Activated T-helper 17 cell treated with anti-CD3 and anti-CD28 coated beads, Interleukin-2, amount 50 U/mL, for 72 hours (primary cell): Measurements from ENCODE around the gene CCDC182. TPM values are rescaled to one million over a fixed set of nuclear protein-coding genes. Genes with fewer than 3 reads are reported as not detected.

Source experiments
- ATAC-seq: fragments of 150-1000 bp; cut with Tn5 transposase; replicated peaks from 2 replicates; pipeline ENCODE4 v1.10.0; 2021; ENCODE audit warnings: mild to moderate bottlenecking, moderate library complexity
- H3K27ac Mint-ChIP-seq: one replicate; pipeline ENCODE4 v1.8.0; 2022; ENCODE audit warnings: mixed read lengths
- H3K27me3 Mint-ChIP-seq: one replicate; pipeline ENCODE4 v1.8.0; 2022; ENCODE audit warnings: mixed read lengths
- H3K36me3 Mint-ChIP-seq: one replicate; pipeline ENCODE4 v1.8.0; 2022; ENCODE audit warnings: low read depth, mild to moderate bottlenecking, mixed read lengths
- H3K4me1 Mint-ChIP-seq: one replicate; pipeline ENCODE4 v1.8.0; 2022; ENCODE audit warnings: mixed read lengths
- H3K4me3 Mint-ChIP-seq: one replicate; pipeline ENCODE4 v1.8.0; 2022; ENCODE audit warnings: mild to moderate bottlenecking, mixed read lengths
- H3K9me3 Mint-ChIP-seq: one replicate; pipeline ENCODE4 v1.8.0; 2022; ENCODE audit warnings: mixed read lengths
- total RNA-seq, 2 donors: library from RNA; stranded (reverse); gene quantifications; one replicate each; pipeline ENCODE4 v1.2.3, GENCODE V29; 2022

The CCDC182 gene
- not detected for total RNA-seq

DNA sequence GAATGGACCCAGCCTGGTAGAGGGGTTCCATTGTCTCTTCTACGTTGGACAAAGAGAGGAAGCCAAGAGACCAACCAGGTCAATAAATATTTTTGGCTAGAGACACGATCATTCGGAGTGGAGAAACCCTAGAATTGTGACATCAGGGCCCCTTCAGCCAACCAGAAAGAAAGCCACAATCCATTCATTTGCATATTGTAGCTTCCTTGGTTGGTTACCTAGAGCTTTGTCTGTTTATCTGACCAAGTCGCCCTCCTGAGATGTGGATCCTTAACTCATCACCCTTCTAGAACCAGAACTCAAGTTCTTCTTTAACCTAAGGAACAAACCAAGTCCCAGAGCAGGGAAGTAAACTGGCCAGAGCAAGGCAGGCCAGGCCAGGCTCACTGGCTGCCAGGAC, at the start of gene CCDC182:
Gene CCDC182, minus strand, starts transcription at position 58 of the 400 bp plus-strand sequence. Its CDS starts 27 bp downstream, at position 31.
- no peaks in the 10 kb centered on the region for H3K4me1 Mint-ChIP-seq
- H3K27ac Mint-ChIP-seq, result no peak within 1 kb of the TSS
- no peaks in the 10 kb centered on the region for H3K36me3 Mint-ChIP-seq
- H3K4me3 Mint-ChIP-seq, result no peak within 1 kb of the TSS
- ATAC-seq, result no peak
- no peaks in the 10 kb centered on the region for H3K27me3 Mint-ChIP-seq
- no peaks in the 10 kb centered on the region for H3K9me3 Mint-ChIP-seq

DNA sequence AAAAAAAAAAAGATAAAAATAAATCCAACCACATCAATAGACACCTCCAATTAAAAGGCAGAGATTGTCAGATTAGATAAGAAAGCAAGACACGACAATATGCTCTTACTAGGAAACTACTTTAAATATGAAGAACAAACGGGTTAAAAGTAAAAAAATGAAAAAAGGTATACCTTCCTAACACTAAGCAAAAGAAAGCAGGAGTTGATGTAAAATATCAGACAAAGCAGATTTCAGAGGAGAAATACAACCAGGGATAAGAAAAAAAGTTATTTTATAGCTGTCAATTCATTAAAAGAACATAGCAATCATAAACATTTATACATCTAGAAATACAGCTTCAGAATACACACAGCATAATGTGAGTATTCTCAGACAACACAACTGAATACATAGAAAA, 49.7 kb upstream of the CCDC182 start:
- no peak for ATAC-seq
- H3K36me3 Mint-ChIP-seq, result no peaks in the 10 kb centered on the region
- peaks cover 5% of the 10 kb centered on the region for H3K4me1 Mint-ChIP-seq
- no peak overlapping the region for H3K27ac Mint-ChIP-seq
- no peaks in the 10 kb centered on the region for H3K9me3 Mint-ChIP-seq
- no peak overlapping the region for H3K4me3 Mint-ChIP-seq
- peaks cover 4% of the 10 kb centered on the region for H3K27me3 Mint-ChIP-seq

- Mint-ChIP-seq H3K27ac (no peak overlapping the region), H3K27me3 (peaks cover 37% of the 10 kb centered on the region), H3K4me3 (no peak overlapping the region), H3K9me3 (no peaks in the 10 kb centered on the region), H3K36me3 (no peaks in the 10 kb centered on the region), H3K4me1 (no peaks in the 10 kb centered on the region)
- peak; percentile 44 for ATAC-seq
These were observed 43.6 kb upstream of the CCDC182 start for GRCh38 chr17:57788725-57789124.

GRCh38 chr17:57785022-57785421, 39.9 kb upstream of the CCDC182 start:
- Mint-ChIP-seq H3K36me3 (no peaks in the 10 kb centered on the region), H3K4me1 (no peaks in the 10 kb centered on the region), H3K27ac (no peak overlapping the region), H3K4me3 (no peak overlapping the region), H3K27me3 (peaks cover 38% of the 10 kb centered on the region), H3K9me3 (no peaks in the 10 kb centered on the region)
- no peak for ATAC-seq

DNA sequence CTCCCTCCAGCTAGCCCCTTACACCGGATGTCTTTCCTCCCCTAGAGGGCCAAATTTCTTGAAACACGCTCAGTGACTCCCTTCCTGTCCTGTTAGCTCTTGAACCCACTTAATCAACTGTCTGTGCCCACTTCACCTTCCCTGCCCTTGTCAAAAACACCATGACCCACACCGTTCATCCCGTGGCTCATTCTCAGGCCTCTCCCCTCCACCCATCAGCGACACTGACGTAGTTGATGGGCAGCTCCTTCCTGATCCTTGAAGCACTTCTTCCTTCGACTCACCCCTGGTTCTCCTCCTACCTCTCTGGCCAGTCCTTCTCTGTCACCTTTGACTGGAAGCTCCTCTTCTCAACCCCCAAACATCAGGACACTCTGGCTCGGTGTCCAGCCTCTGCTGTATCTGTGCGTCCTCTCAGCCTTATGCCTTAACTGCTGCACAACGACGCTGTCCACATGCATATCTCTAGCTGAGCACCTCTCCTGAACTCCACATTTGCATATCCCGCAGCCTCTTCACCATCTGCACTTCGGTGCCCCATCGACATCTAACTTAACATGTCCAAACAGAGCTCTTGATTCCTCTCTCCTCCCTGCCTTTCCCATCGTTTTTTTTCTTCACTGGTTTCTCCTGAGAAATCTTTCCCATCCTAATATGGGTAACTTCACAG, 39.3 kb upstream of the CCDC182 start:
- peaks cover 35% of the 10 kb centered on the region for H3K27me3 Mint-ChIP-seq
- H3K4me1 Mint-ChIP-seq, result no peaks in the 10 kb centered on the region
- H3K36me3 Mint-ChIP-seq, result no peaks in the 10 kb centered on the region
- no peaks in the 10 kb centered on the region for H3K9me3 Mint-ChIP-seq
- no peak overlapping the region for H3K27ac Mint-ChIP-seq
- H3K4me3 Mint-ChIP-seq, result no peak overlapping the region
- ATAC-seq, result no peak

DNA sequence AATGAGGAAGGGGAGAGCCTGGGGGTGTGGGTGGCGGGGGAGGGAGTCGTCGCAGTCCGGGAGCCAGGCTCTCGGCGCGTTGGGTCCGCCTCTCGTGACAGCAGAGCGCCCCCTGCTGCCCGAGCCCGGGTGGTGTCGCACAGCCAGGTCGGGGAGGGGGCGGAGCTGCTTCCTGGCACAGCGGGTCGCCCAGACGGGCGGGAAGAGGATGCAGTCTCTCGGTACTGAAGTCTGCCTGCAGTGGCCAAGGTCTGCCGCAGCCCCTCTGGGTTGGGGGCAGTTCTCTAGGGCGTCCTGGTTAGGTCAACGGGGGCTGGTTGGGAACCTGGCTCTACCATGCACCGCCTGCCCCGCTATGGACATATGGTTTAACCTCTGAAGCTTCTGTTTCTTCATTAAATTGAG, 38.2 kb upstream of the CCDC182 start:
- no peaks in the 10 kb centered on the region for H3K9me3 Mint-ChIP-seq
- no peaks in the 10 kb centered on the region for H3K36me3 Mint-ChIP-seq

DNA sequence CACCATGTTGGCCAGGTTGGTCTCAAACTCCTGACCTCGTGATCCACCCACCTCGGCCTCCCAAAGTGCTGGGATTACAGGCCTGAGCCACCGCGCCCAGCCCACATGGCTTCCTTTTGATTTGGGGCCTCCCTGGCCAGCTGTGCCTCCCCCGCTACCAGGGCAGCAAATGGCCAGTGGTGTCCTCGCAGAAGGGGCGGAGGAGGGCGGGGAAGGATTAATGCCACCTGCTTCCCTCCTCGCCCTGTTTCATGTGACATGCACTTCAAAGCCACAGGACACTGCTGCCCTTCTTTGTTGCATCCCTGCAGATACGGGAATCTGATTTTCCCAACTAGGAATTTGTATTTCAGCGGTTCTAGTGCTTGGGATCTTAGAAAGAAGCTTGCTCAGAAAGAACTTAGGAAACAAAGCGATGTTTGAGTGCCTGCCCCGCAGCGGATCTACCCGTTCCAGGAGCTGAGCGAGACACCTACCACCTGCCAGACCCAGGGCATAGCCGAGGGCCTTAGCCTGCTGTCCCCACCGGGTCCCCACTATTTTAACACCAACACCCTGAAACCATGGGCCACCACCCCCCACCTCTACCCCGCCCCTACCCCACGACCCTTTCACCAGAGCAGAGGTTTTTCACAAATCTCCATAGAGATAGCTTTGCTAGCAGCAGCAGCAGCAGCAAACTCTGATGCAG, 37.7 kb upstream of the CCDC182 start:
- ATAC-seq, result no peak
- Mint-ChIP-seq H3K27ac (no peak overlapping the region), H3K27me3 (peaks cover 24% of the 10 kb centered on the region), H3K4me1 (no peaks in the 10 kb centered on the region), H3K4me3 (no peak overlapping the region), H3K9me3 (no peaks in the 10 kb centered on the region), H3K36me3 (no peaks in the 10 kb centered on the region)

More for the DNA sequence above, 38.2 kb upstream of the CCDC182 start:
- H3K4me3 Mint-ChIP-seq, result no peak overlapping the region
- H3K4me1 Mint-ChIP-seq, result no peaks in the 10 kb centered on the region
- H3K27ac Mint-ChIP-seq, result no peak overlapping the region
- peaks cover 29% of the 10 kb centered on the region for H3K27me3 Mint-ChIP-seq
- peak; percentile 85 for ATAC-seq

- H3K4me3 Mint-ChIP-seq, result no peak overlapping the region
- H3K27ac Mint-ChIP-seq, result no peak overlapping the region
- H3K27me3 Mint-ChIP-seq, result peaks cover 20% of the 10 kb centered on the region
- no peak for ATAC-seq
- H3K4me1 Mint-ChIP-seq, result no peaks in the 10 kb centered on the region
- H3K9me3 Mint-ChIP-seq, result no peaks in the 10 kb centered on the region
- H3K36me3 Mint-ChIP-seq, result no peaks in the 10 kb centered on the region
These were observed 37.0 kb upstream of the CCDC182 start for GRCh38 chr17:57782062-57782490.

GRCh38 chr17:57781386-57782061, 36.4 kb upstream of the CCDC182 start:
- Mint-ChIP-seq H3K4me1 (no peaks in the 10 kb centered on the region), H3K9me3 (no peaks in the 10 kb centered on the region), H3K27ac (no peak overlapping the region), H3K27me3 (peaks cover 15% of the 10 kb centered on the region), H3K4me3 (no peak overlapping the region), H3K36me3 (no peaks in the 10 kb centered on the region)
- no peak for ATAC-seq

- ATAC-seq, result no peak
- Mint-ChIP-seq H3K9me3 (no peaks in the 10 kb centered on the region), H3K4me3 (no peak overlapping the region), H3K36me3 (no peaks in the 10 kb centered on the region), H3K4me1 (no peaks in the 10 kb centered on the region), H3K27ac (no peak overlapping the region), H3K27me3 (peaks cover 24% of the 10 kb centered on the region)
These were observed 34.6 kb upstream of the CCDC182 start for GRCh38 chr17:57779706-57780105.

GRCh38 chr17:57778306-57778705, 33.2 kb upstream of the CCDC182 start:
- no peak overlapping the region for H3K4me3 Mint-ChIP-seq
- H3K27ac Mint-ChIP-seq, result no peak overlapping the region
- H3K36me3 Mint-ChIP-seq, result no peaks in the 10 kb centered on the region
- H3K4me1 Mint-ChIP-seq, result no peaks in the 10 kb centered on the region
- H3K27me3 Mint-ChIP-seq, result peaks cover 27% of the 10 kb centered on the region
- no peak for ATAC-seq
- no peaks in the 10 kb centered on the region for H3K9me3 Mint-ChIP-seq

- no peak overlapping the region for H3K4me3 Mint-ChIP-seq
- peaks cover 38% of the 10 kb centered on the region for H3K27me3 Mint-ChIP-seq
- no peaks in the 10 kb centered on the region for H3K4me1 Mint-ChIP-seq
- H3K36me3 Mint-ChIP-seq, result no peaks in the 10 kb centered on the region
- H3K27ac Mint-ChIP-seq, result no peak overlapping the region
- H3K9me3 Mint-ChIP-seq, result no peaks in the 10 kb centered on the region
- no peak for ATAC-seq
These were observed 31.3 kb upstream of the CCDC182 start for GRCh38 chr17:57776366-57776765.

- Mint-ChIP-seq H3K4me1 (no peaks in the 10 kb centered on the region), H3K27me3 (peaks cover 41% of the 10 kb centered on the region), H3K36me3 (no peaks in the 10 kb centered on the region), H3K4me3 (no peak overlapping the region), H3K9me3 (no peaks in the 10 kb centered on the region), H3K27ac (no peak overlapping the region)
- no peak for ATAC-seq
These were observed 29.8 kb upstream of the CCDC182 start for GRCh38 chr17:57774872-57775271.

GRCh38 chr17:57773557-57773956, 28.5 kb upstream of the CCDC182 start:
- H3K4me1 Mint-ChIP-seq, result no peaks in the 10 kb centered on the region
- no peak for ATAC-seq
- H3K27ac Mint-ChIP-seq, result no peak overlapping the region
- no peaks in the 10 kb centered on the region for H3K9me3 Mint-ChIP-seq
- H3K27me3 Mint-ChIP-seq, result peaks cover 43% of the 10 kb centered on the region
- H3K36me3 Mint-ChIP-seq, result no peaks in the 10 kb centered on the region
- no peak overlapping the region for H3K4me3 Mint-ChIP-seq

GRCh38 chr17:57772774-57773173, 27.7 kb upstream of the CCDC182 start:
- Mint-ChIP-seq H3K4me3 (no peak overlapping the region), H3K4me1 (no peaks in the 10 kb centered on the region), H3K9me3 (no peaks in the 10 kb centered on the region), H3K27me3 (peaks cover 44% of the 10 kb centered on the region), H3K36me3 (no peaks in the 10 kb centered on the region), H3K27ac (no peak overlapping the region)
- no peak for ATAC-seq
